ENCODE data around the gene SNX13.

The SNX13 gene

DNA sequence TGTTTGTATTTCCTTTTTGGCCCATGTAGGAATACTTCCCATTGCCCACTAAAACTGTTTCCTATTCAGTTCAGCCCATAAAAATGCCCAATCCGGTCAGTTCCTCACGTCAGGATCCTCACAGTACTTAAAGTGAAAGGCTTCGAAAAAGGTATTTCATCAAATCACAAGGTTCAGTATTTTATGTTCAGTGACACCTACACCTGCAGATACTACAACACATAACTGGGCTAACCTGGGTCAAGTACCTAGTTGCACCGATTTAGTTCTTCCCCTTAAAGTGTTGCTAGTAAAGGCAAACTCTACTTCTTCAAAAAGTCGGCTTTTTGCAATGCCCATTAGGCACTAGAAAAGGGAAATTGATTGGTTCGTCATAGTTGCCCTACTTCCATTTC is 1.1 kb downstream of the SNX13 start:
- TF ChIP-seq POLR2AphosphoS5 (IDR thresholded peaks at IDR 0.05; ENCODE audit: low read depth, low read length) = no peak
- no peak for TF ChIP-seq SPI1 (IDR thresholded peaks at IDR 0.05; ENCODE audit: low read depth, low read length)
- no peak for TF ChIP-seq PAX5 (IDR thresholded peaks at IDR 0.05; ENCODE audit: insufficient read depth, low read length, severe bottlenecking)
- TF ChIP-seq TAF1 (IDR thresholded peaks at IDR 0.05; ENCODE audit: low read depth, low read length) = no peak
- TF ChIP-seq POU2F2 (IDR thresholded peaks at IDR 0.05; ENCODE audit: low read depth, low read length) = no peak
- no peak for TF ChIP-seq POLR2A (IDR thresholded peaks at IDR 0.05; ENCODE audit: low read depth, low read length)
- no peak for DNase-seq (ENCODE audit: insufficient read length, low spot score)
- FAIRE-seq = no peak

DNA sequence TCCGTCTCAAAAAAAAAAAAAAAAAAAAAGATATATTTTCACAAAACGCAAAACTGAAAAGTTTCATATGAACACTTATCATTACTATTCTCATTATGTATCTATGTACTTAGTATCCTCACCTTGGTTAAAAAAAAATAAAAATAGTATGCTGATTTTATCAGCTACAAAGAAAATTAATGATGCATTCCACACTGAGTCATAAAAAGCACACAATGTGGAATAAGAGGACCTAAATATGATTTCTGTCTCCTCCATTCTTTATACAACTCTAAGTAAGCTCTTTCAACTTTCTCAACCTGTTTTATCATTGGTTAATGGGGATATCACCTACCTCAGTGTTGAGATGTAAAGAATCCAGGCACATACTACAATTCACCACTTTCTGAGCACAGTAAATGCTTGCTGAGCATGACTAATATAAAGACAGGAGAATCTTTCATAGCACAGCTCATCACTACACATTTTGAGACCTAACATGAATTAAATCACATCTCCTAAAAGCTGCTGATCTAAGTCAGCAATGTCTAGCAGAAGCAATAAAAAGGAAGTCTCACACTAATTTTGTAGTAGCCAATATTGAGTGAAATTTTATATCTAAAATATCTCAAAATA is 2.7 kb downstream of the SNX13 start:
- no peak for DNase-seq (ENCODE audit: insufficient read length, low spot score)
- no peak for TF ChIP-seq TAF1 (IDR thresholded peaks at IDR 0.05; ENCODE audit: low read depth, low read length)
- no peak for TF ChIP-seq POLR2AphosphoS5 (IDR thresholded peaks at IDR 0.05; ENCODE audit: low read depth, low read length)
- TF ChIP-seq PAX5 (IDR thresholded peaks at IDR 0.05; ENCODE audit: insufficient read depth, low read length, severe bottlenecking) = no peak
- no peak for TF ChIP-seq SPI1 (IDR thresholded peaks at IDR 0.05; ENCODE audit: low read depth, low read length)
- no peak for TF ChIP-seq POU2F2 (IDR thresholded peaks at IDR 0.05; ENCODE audit: low read depth, low read length)
- no peak for TF ChIP-seq POLR2A (IDR thresholded peaks at IDR 0.05; ENCODE audit: low read depth, low read length)
- no peak for FAIRE-seq

GRCh38 chr7:17936321-17936720 is 4.0 kb downstream of the SNX13 start:
- DNase-seq (ENCODE audit: insufficient read length, low spot score) = no peak
- FAIRE-seq = no peak
- TF ChIP-seq PAX5 (IDR thresholded peaks at IDR 0.05; ENCODE audit: insufficient read depth, low read length, severe bottlenecking) = no peak
- no peak for TF ChIP-seq POLR2AphosphoS5 (IDR thresholded peaks at IDR 0.05; ENCODE audit: low read depth, low read length)
- TF ChIP-seq SPI1 (IDR thresholded peaks at IDR 0.05; ENCODE audit: low read depth, low read length) = no peak
- no peak for TF ChIP-seq POLR2A (IDR thresholded peaks at IDR 0.05; ENCODE audit: low read depth, low read length)
- TF ChIP-seq POU2F2 (IDR thresholded peaks at IDR 0.05; ENCODE audit: low read depth, low read length) = no peak
- no peak for TF ChIP-seq TAF1 (IDR thresholded peaks at IDR 0.05; ENCODE audit: low read depth, low read length)

GRCh38 chr7:17934612-17935240 is 5.6 kb downstream of the SNX13 start:
- TF ChIP-seq TAF1 (IDR thresholded peaks at IDR 0.05; ENCODE audit: low read depth, low read length) (no peak), POLR2A (IDR thresholded peaks at IDR 0.05; ENCODE audit: low read depth, low read length) (no peak), PAX5 (IDR thresholded peaks at IDR 0.05; ENCODE audit: insufficient read depth, low read length, severe bottlenecking) (no peak), SPI1 (IDR thresholded peaks at IDR 0.05; ENCODE audit: low read depth, low read length) (no peak), POU2F2 (IDR thresholded peaks at IDR 0.05; ENCODE audit: low read depth, low read length) (no peak), POLR2AphosphoS5 (IDR thresholded peaks at IDR 0.05; ENCODE audit: low read depth, low read length) (no peak)
- no peak for DNase-seq (ENCODE audit: insufficient read length, low spot score)
- no peak for FAIRE-seq

- FAIRE-seq (no peak), DNase-seq (ENCODE audit: insufficient read length, low spot score) (no peak)
- no peak for TF ChIP-seq PAX5 (IDR thresholded peaks at IDR 0.05; ENCODE audit: insufficient read depth, low read length, severe bottlenecking)
- TF ChIP-seq TAF1 (IDR thresholded peaks at IDR 0.05; ENCODE audit: low read depth, low read length) = no peak
- no peak for TF ChIP-seq SPI1 (IDR thresholded peaks at IDR 0.05; ENCODE audit: low read depth, low read length)
- no peak for TF ChIP-seq POLR2AphosphoS5 (IDR thresholded peaks at IDR 0.05; ENCODE audit: low read depth, low read length)
- TF ChIP-seq POLR2A (IDR thresholded peaks at IDR 0.05; ENCODE audit: low read depth, low read length) = no peak
- TF ChIP-seq POU2F2 (IDR thresholded peaks at IDR 0.05; ENCODE audit: low read depth, low read length) = no peak
Observed at GRCh38 chr7:17934094-17934493, 6.2 kb downstream of the SNX13 start.

DNA sequence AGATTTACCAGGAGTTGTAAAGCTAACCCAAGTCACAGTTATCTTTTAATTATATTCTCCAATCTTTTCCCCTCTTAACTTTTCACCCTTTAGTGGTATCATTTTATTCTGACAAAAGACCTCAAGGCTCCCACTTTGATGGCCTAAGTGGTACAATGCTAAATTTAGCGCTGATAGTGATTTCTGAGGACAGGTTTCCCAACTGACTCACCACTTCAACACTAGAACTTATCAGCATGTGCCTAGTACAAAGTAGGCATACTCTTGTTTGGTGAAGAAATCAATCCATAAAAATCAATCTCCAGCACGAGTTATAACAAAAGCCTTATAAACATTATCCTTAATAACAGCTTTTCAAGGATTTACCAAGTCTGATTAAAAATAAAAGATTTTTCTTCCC is 7.5 kb downstream of the SNX13 start:
- TF ChIP-seq POU2F2 (IDR thresholded peaks at IDR 0.05; ENCODE audit: low read depth, low read length) (no peak), PAX5 (IDR thresholded peaks at IDR 0.05; ENCODE audit: insufficient read depth, low read length, severe bottlenecking) (no peak), POLR2A (IDR thresholded peaks at IDR 0.05; ENCODE audit: low read depth, low read length) (no peak), TAF1 (IDR thresholded peaks at IDR 0.05; ENCODE audit: low read depth, low read length) (no peak), POLR2AphosphoS5 (IDR thresholded peaks at IDR 0.05; ENCODE audit: low read depth, low read length) (no peak), SPI1 (IDR thresholded peaks at IDR 0.05; ENCODE audit: low read depth, low read length) (no peak)
- no peak for FAIRE-seq
- DNase-seq (ENCODE audit: insufficient read length, low spot score) = no peak

DNA sequence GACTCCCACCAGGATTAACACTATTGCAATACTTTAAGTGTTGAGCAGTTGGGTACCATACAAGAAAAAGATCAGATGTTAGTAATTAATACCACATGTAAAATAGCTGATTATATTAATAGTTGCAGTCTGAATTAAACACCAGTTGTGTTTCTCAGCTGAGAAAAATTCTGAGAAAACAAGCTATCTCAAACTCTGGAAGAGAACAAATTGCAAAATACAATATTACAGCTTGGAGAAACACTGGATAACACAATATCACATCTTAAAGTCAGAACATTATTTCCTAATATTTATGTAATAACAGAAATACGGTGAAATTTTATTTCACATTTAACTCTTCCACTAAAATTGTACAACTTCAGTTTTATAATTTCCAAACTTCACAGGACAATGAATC is 9.2 kb downstream of the SNX13 start:
- FAIRE-seq = no peak

GRCh38 chr7:17930546-17930945 is 9.7 kb downstream of the SNX13 start:
- no peak for TF ChIP-seq POLR2AphosphoS5 (IDR thresholded peaks at IDR 0.05; ENCODE audit: low read depth, low read length)
- TF ChIP-seq POU2F2 (IDR thresholded peaks at IDR 0.05; ENCODE audit: low read depth, low read length) = no peak
- no peak for TF ChIP-seq TAF1 (IDR thresholded peaks at IDR 0.05; ENCODE audit: low read depth, low read length)
- TF ChIP-seq PAX5 (IDR thresholded peaks at IDR 0.05; ENCODE audit: insufficient read depth, low read length, severe bottlenecking) = no peak
- DNase-seq (ENCODE audit: insufficient read length, low spot score) (no peak), FAIRE-seq (no peak)

More for the DNA sequence above, 9.2 kb downstream of the SNX13 start:
- TF ChIP-seq POLR2A (IDR thresholded peaks at IDR 0.05; ENCODE audit: low read depth, low read length) = no peak
- DNase-seq (ENCODE audit: insufficient read length, low spot score) = no peak

DNA sequence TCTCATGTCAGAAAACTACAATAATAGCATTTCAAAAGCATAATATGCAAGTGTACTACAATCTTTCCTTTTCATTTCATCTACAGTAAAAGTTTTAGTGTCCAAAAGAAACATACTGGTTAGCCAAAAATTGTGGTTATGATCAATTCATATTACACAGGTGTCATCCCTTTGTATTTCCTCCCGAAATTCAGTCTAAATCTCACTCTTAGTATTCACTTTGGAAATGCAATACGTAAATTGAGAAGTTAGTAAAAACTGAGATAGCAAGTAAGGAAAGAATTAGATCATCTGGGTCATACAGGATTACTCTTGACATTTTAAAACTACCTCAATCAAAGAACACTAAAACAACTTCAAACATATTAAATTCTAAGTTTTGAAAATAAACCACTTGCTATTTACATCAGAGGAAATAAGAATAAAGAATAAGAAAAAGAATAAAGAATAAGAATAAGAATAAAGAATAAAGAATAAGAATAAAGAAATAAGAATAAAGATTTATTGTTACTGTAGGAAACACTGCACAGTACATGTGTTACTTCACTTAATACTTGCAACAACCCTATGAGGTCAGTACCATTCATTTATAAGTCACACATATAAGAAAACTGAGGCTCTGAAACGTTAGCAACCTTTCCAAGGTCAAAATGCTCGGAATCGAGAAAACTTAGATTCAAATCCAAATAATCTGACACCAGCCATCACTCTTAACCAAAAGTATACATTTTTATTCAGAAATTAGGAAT is 10.5 kb downstream of the SNX13 start:
- DNase-seq (ENCODE audit: insufficient read length, low spot score) = no peak
- no peak for FAIRE-seq
- TF ChIP-seq POLR2AphosphoS5 (IDR thresholded peaks at IDR 0.05; ENCODE audit: low read depth, low read length) (no peak), POLR2A (IDR thresholded peaks at IDR 0.05; ENCODE audit: low read depth, low read length) (no peak), TAF1 (IDR thresholded peaks at IDR 0.05; ENCODE audit: low read depth, low read length) (no peak), PAX5 (IDR thresholded peaks at IDR 0.05; ENCODE audit: insufficient read depth, low read length, severe bottlenecking) (no peak), POU2F2 (IDR thresholded peaks at IDR 0.05; ENCODE audit: low read depth, low read length) (no peak), SPI1 (IDR thresholded peaks at IDR 0.05; ENCODE audit: low read depth, low read length) (no peak)
